ENCODE results near the gene P4HA1.

P4HA1 gene

DNA sequence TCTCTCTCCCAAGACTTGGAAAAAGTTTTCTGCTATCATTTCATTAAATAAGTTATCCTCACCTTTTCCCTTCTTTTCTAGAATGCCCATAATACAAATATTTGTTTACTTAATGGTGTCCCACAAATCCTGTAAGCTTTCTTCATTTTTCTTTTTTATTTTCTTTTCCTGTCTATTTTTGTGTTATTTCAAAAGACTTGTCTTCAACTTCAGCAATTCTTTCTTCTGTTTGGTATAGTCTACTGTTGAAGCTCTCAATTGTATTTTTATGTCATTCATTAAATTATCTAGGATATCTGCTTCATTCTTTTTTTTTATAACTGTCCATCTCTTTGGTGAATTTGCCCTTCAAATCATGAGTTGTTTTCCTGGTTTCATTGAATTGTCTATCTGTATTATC lies 117.0 kb downstream of the P4HA1 start:
- no peak for DNase-seq (ENCODE audit: low spot score)

DNA sequence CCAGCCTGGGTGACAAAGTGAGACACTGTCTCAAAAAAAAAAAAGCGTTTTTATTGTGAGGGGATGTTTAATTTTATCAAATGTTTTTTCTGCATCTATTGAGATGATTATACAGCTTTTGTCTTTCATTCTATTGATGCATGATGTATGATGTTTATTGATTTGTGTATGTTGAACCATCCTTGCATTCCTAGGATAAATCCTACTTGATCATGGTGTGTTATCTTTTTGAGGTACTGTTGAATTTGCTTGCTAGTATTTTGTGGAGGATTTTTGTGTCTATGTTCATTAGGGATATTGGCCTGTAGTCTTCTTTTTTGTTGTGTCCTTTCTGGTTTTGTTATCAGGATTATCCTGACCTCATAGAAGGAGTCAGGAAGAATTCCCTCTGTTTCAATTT lies 119.8 kb downstream of the P4HA1 start:
- DNase-seq (ENCODE audit: low spot score), result no peak

Data from globus pallidus (tissue), 1 donor.